Lung (tissue), 12 donors: ENCODE data around the gene CLCN6. TPM values are rescaled to one million over a fixed set of nuclear protein-coding genes. Genes with fewer than 3 reads are reported as not detected.

Experiments used
- ATAC-seq: fragments of 200-7000 bp; cut with Tn5 transposase; one replicate; pipeline ENCODE4 v1.9.1; 2020; ENCODE audit warnings: moderate number of reproducible peaks; ENCODE audit not compliant: insufficient read depth, low FRiP score
- DNase-seq, 3 donors: peaks; one replicate each; pipeline ENCODE4 v3.0.0-alpha.2; 2013 to 2017
- H3K27ac ChIP-seq, 2 donors: one replicate each; pipeline ENCODE4 v1.5.1; 2013; ENCODE audit warnings: mild to moderate bottlenecking in 2 of 2, moderate library complexity in 2 of 2, control low read depth in 1 of 2, inconsistent platforms in 1 of 2, low read depth in 1 of 2, low read length in 1 of 2
- H3K27me3 ChIP-seq, 3 donors: one replicate each; pipeline ENCODE4 v1.5.1; 2013; ENCODE audit warnings: low read length in 2 of 3; ENCODE audit not compliant: control insufficient read depth in 3 of 3, insufficient read depth in 3 of 3
- H3K36me3 ChIP-seq, 4 donors: one replicate each; pipeline ENCODE4 v1.5.1; 2013; ENCODE audit warnings: low read length in 4 of 4, mild to moderate bottlenecking in 1 of 4, moderate library complexity in 1 of 4; ENCODE audit not compliant: control insufficient read depth in 4 of 4, insufficient read depth in 4 of 4
- H3K4me1 ChIP-seq, 5 donors: one replicate each; pipeline ENCODE4 v1.5.1; 2013; ENCODE audit warnings: low read length in 5 of 5, mild to moderate bottlenecking in 2 of 5, moderate library complexity in 1 of 5; ENCODE audit not compliant: control insufficient read depth in 5 of 5, insufficient read depth in 5 of 5
- H3K4me3 ChIP-seq: one replicate; pipeline ENCODE4 v1.5.1; 2013; ENCODE audit warnings: mild to moderate bottlenecking, control low read depth, moderate library complexity
- H3K9ac ChIP-seq, 2 donors: one replicate each; pipeline ENCODE4 v1.5.1; 2013; ENCODE audit warnings: low read length in 2 of 2, control low read depth in 1 of 2; ENCODE audit not compliant: insufficient read depth in 1 of 2
- H3K9me3 ChIP-seq, 4 donors: one replicate each; pipeline ENCODE4 v1.5.1; 2013; ENCODE audit warnings: low read length in 3 of 4, mild to moderate bottlenecking in 1 of 4, moderate library complexity in 1 of 4; ENCODE audit not compliant: control insufficient read depth in 4 of 4, insufficient read depth in 3 of 4
- WGBS, 2 donors: extraction: QIAGEN DNeasy Blood & Tissue Kit; methylation state at CpG; one replicate each; pipeline ENCODE4 v1.1.7; 2013; 5-methylcytosine and 5-hydroxymethylcytosine counted together
- polyA plus RNA-seq, 2 donors: library from polyadenylated mRNA; stranded (reverse); fragments of 200-250 nt; gene quantifications; one replicate each; pipeline ENCODE4 v1.2.1, GENCODE V29; 2013
- total RNA-seq, 2 donors: library from RNA; depleted of rRNA in 1 of 2; stranded (reverse); fragments of >200 nt in 1 of 2; gene quantifications; one replicate each; pipeline ENCODE4 v1.2.1, GENCODE V29; 2014 to 2021
- TF ChIP-seq, protein P1 (sequence below): IDR thresholded peaks from 2 replicates; pipeline ENCODE4 v1.5.1; 2012; ENCODE audit warnings: mild to moderate bottlenecking; ENCODE audit errors: control extremely low read depth, extremely low read depth
- donor health status: control.
- donor health status: control.
- donor health status: Bipolar disorder and iron deficiency.
- donor health status: healthy.
- donor health status: DM: yes; HTN: yes; CAD: no.

The CLCN6 gene
- total and polyA plus RNA-seq, 4 donors = 16.7 to 35.7 (median 18.1) TPM

- Histone ChIP-seq H3K9me3 (no peaks in the 10 kb centered on the region), H3K27me3 (no peaks in the 10 kb centered on the region), H3K4me1 (peaks cover 0 to 3% (median 0%) of the 10 kb centered on the region in 5 donors), H3K27ac (no peak overlapping the region), H3K36me3 (peaks cover 15 to 29% (median 25%) of the 10 kb centered on the region in 4 donors), H3K9ac (peak overlapping the region in 1 of 2 donors; percentile 3), H3K4me3 (no peak overlapping the region)
- TF ChIP-seq, protein P1, sequence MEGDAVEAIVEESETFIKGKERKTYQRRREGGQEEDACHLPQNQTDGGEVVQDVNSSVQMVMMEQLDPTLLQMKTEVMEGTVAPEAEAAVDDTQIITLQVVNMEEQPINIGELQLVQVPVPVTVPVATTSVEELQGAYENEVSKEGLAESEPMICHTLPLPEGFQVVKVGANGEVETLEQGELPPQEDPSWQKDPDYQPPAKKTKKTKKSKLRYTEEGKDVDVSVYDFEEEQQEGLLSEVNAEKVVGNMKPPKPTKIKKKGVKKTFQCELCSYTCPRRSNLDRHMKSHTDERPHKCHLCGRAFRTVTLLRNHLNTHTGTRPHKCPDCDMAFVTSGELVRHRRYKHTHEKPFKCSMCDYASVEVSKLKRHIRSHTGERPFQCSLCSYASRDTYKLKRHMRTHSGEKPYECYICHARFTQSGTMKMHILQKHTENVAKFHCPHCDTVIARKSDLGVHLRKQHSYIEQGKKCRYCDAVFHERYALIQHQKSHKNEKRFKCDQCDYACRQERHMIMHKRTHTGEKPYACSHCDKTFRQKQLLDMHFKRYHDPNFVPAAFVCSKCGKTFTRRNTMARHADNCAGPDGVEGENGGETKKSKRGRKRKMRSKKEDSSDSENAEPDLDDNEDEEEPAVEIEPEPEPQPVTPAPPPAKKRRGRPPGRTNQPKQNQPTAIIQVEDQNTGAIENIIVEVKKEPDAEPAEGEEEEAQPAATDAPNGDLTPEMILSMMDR = no peak
- WGBS, 2 donors = 54 to 78% methylated on average over 5 of the region's 5 CpGs
- ATAC-seq = no peak
- DNase-seq = no peak
These were observed 7.0 kb downstream of the CLCN6 start for GRCh38 chr1:11813021-11813420.

DNA sequence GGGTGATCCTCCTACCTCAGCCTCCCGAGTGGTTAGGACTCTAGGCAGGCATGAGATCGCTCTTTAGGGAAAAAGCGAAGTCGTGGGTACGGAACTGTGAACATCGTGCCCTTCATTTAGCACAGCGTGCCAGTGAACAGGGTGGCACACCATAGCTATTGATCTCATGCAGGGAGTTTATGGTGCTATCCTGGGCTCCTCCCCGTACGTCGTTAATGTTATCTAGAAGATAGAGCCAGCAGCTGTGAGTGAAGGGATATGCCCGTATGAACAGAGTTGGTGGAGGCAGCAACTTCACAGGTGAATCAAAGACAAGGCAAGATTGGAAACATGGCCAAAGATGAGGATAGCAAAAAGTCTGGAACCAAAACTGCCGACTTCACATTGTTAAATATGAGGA lies 11.2 kb downstream of the CLCN6 start:
- no peak for DNase-seq
- no peak for ATAC-seq
- Histone ChIP-seq H3K4me3 (no peak overlapping the region), H3K9ac (no peak overlapping the region), H3K36me3 (peaks cover 18 to 28% (median 22%) of the 10 kb centered on the region in 4 donors), H3K4me1 (no peaks in the 10 kb centered on the region), H3K27ac (no peak overlapping the region), H3K9me3 (no peaks in the 10 kb centered on the region), H3K27me3 (no peaks in the 10 kb centered on the region)
- 95% methylated on average over 12 of the region's 12 CpGs for WGBS, 2 donors
- TF ChIP-seq, protein P1 = no peak

DNA sequence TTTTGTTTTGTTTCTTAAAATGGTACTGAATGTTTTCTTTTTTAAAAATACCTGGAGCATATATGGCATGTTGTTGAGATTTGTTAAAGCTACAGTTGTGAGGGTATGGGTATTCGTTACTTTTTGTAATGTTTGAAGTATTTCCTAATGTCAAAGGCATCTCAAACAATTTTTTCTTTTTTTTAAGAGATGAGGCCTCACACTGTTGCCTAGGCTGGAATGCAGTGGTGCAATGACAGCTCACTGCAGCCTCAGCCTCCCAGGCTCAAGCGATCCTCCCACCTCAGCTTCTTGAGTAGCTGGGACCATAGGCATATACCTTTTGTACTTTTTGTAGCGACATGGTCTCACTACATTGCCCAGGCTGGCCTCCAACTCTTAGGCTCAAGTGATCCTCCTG lies 16.1 kb downstream of the CLCN6 start:
- Histone ChIP-seq H3K4me1 (no peaks in the 10 kb centered on the region), H3K27me3 (no peaks in the 10 kb centered on the region), H3K27ac (no peak overlapping the region), H3K4me3 (no peak overlapping the region), H3K9ac (no peak overlapping the region), H3K9me3 (no peaks in the 10 kb centered on the region), H3K36me3 (peaks cover 21 to 47% (median 33%) of the 10 kb centered on the region in 4 donors)
- TF ChIP-seq, protein P1 = no peak
- ATAC-seq (no peak), DNase-seq (no peak)
- 91 to 94% methylated on average over 3 of the region's 3 CpGs for WGBS, 2 donors
